GM13976 (cell line): ENCODE measurements around the gene TADA2B.

Source experiments
- DNase-seq: peaks from one replicate; pipeline ENCODE4 v3.0.0; 2012; ENCODE audit warnings: low spot score
- CTCF ChIP-seq: IDR thresholded peaks from 2 replicates; pipeline ENCODE4 v1.5.1; 2012; ENCODE audit warnings: borderline replicate concordance, mild to moderate bottlenecking; ENCODE audit not compliant: insufficient read depth; ENCODE audit errors: extremely low read depth, missing control alignments, control extremely low read depth
- in situ Hi-C: fragments of 300-500 bp; cut with MboI; formaldehyde crosslinking; loops from one replicate; pipeline ENCODE4 v1.12.0; 2022; ENCODE audit warnings: low sequenced_read_pairs, mixed read lengths, inconsistent platforms; ENCODE audit not compliant: unreplicated experiment

The TADA2B gene

DNA sequence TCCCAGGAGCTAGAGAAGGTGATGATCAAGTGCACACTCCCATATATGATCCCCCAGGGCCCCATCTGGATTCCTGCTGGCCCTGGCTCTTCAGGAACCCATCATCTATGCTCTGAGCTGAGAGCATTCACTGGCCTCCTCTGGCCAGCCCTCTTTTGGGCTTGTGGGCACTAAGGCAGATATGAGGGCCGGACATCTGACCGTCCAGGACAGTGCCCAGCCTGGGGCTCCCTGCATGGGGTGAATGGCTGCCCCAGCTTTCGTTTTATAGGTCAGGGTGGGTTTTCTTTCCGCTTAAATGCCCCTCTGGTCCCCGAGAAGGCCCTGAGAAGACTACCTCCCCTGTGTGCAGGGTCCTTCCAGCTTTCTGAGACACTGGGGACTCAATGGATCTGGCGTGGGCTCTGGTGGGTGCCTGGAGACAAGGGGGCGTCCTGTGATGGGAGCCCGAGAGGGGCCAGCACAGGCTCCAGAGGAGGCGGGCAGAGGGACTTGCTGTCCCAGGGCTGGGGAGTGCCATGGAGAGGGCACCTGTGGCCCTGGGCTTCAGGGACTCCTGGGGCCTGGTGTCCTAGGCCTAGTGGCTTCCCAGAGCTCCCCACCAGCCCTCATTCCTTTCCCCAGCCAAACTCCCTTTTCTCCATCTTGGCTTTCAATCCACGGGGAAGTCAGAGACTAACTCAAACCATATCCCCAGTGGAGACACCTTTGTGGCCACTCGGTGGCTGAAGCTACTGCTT lies 64.2 kb downstream of the TADA2B start:
- TF ChIP-seq CTCF = no peak
- DNase-seq = no peak
- in situ Hi-C loops = no loop called here
